Neuron (in vitro differentiated cells): Measurements from ENCODE around the gene ZNF680.
"Not testable (repeated sequence)": the region's sequence is repeated elsewhere in the genome, so short reads cannot be mapped to it uniquely, and the experiment has no call there.

Experiments
- H2AFZ ChIP-seq: one replicate; pipeline ENCODE4 v1.6.1; 2013; ENCODE audit warnings: low read depth, mild to moderate bottlenecking, inconsistent platforms, low read length, moderate library complexity
- H3K27me3 ChIP-seq: one replicate; pipeline ENCODE4 v1.6.1; 2013; ENCODE audit warnings: low read length; ENCODE audit not compliant: insufficient read depth
- H3K36me3 ChIP-seq: one replicate; pipeline ENCODE4 v1.6.1; 2013; ENCODE audit warnings: low read length; ENCODE audit not compliant: insufficient read depth
- H3K4me1 ChIP-seq: one replicate; pipeline ENCODE4 v1.6.1; 2013; ENCODE audit warnings: low read length; ENCODE audit not compliant: insufficient read depth
- H3K4me3 ChIP-seq: 2 replicates; pipeline ENCODE4 v1.5.1; 2013; ENCODE audit warnings: mild to moderate bottlenecking, low read length, moderate library complexity
- H3K9me3 ChIP-seq: one replicate; pipeline ENCODE4 v1.6.1; 2013; ENCODE audit warnings: low read length

ZNF680 gene

DNA sequence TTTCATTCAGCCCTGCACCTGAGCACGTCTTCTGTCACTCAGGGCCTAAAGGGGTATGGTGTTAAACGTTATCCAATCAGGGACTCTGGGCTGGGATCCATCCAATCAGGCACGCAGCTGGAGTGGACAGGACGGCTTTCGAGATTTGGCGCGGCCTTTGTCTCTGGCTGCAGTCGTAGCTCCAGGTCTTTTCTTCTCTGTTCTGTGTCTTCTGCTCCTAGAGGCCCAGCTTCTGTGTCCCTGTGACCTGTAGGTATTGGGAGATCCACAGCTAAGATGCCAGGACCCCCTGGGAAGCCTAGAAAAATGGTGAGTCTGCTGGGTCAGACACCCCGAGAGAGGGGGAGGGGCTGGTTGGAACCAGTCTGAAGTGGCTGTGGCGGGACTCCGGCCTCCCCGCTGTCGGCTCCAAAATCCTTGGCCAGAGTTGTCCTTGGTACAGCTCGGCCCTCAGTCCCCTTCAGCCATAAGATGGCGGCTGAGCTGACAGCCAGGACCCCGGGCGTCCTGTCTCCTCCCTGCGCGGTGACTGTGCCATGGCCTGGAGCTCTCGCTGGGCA lies 11.7 kb upstream of the ZNF680 start:
- Histone ChIP-seq H3K36me3 (no peaks in the 10 kb centered on the region), H3K4me3 (no peak overlapping the region), H3K27me3 (no peaks in the 10 kb centered on the region), H2AFZ (no peak overlapping the region), H3K4me1 (no peaks in the 10 kb centered on the region), H3K9me3 (no peaks in the 10 kb centered on the region)

DNA sequence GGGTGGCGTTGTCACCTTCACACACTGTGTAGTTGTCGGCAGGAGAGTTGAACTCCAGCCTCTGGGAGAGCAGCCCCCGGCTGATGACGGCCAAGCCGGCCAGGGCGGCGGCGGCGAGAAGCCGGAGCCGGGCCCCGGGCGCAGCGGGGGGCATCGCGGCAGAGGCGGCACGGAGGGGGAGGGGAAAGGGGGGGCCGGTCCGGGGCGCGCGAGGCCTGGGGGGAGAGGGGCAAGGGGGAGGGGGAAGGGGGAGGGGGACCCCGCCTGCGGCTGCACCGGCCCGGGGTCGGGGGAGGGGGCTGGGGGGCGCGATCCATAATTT lies 7.4 kb upstream of the ZNF680 start:
- not testable (repeated sequence) for H2AFZ ChIP-seq, H3K36me3 ChIP-seq, H3K27me3 ChIP-seq, H3K4me3 ChIP-seq, H3K4me1 ChIP-seq, H3K9me3 ChIP-seq

DNA sequence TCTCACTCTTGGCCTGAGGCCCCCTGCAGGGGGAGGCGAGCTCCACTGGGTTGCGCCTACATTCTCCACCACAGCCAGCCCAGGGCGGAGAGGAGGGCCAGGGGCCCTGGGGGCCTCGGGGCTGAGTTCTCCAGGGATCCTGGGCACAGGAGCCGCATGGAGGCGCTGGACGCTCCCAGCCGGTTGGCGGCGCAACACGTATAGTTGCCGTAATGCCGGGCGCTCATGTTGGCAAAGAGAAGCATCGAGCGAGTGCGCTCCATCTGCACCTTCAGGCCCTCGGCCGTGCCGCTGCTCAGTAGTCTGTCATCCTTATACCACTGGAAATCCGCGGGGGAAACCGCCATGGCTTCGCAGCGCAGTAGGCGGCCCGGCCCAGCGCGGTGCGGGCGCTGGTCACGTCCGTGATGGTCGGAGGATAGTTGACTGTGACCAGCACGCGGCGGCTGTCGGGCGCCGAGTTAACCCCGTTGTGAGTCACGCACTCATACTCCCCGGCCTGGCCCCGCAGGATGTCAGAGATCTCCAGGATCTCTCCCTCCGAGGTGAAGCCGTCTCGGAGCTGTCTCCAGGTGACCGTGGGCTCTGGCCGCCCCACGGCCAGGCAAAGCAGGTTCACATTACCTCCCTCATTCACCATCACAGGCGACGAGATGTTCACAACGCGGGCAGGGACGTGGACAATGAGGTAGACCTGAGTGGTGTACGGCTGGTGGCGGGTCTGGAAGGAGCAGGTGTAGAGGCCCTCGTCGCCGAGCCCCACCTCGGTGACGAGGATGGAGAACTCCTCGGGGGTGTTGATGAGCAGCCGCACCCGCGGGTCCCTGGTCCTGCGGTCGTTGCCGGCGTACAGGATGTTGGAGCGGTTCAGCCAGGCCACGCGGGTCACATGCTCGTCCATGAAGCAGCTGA lies 6.8 kb upstream of the ZNF680 start:
- H3K9me3 ChIP-seq, H3K4me3 ChIP-seq, H3K27me3 ChIP-seq, H3K36me3 ChIP-seq, H2AFZ ChIP-seq, H3K4me1 ChIP-seq: not testable (repeated sequence)

DNA sequence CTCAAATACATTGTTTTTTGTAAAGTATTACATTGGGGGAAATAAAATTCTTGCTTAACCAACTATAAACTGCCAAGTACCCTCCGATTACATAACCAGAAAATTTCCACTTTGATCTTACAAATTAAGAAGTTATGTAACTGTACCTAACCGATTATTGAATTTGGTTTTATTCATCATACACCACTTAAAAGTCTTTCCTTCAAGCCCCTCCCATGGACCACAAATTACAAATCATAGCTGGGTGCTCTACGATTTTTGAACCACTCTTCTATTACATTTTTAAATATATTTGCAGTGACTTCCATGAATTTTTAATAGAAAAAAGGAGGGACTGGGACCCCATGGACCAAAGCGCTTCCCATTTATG lies 630 bp downstream of the ZNF680 start:
- Histone ChIP-seq H3K9me3 (peaks cover 19% of the 10 kb centered on the region), H3K36me3 (peaks cover 21% of the 10 kb centered on the region), H3K4me3 (peak overlapping the region; percentile 81), H2AFZ (peak overlapping the region; percentile 1), H3K27me3 (no peaks in the 10 kb centered on the region), H3K4me1 (peaks cover 4% of the 10 kb centered on the region)

DNA sequence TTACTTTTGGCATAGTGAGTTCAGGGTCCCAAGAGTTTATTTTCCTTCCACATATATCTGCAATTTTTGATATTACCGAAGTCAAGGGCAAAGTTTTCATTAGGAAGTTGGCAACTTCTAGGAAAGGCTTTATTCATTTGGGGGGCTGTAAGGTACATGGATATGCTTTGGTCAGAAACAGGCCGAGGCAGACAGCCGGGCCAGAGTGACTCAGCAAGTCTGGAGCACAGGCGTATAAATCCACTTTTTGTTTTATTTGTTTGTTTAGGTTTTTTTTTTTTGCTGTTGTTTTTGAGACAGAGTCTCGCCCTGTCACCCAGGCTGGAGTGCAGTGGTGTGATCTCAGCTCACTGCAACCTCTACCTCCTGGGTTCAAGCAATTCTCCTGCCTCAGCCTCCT lies 3.7 kb downstream of the ZNF680 start:
- H3K27me3 ChIP-seq = no peaks in the 10 kb centered on the region
- H3K4me3 ChIP-seq = no peak overlapping the region
- peaks cover 21% of the 10 kb centered on the region for H3K36me3 ChIP-seq
- H3K4me1 ChIP-seq = peaks cover 4% of the 10 kb centered on the region
- no peak overlapping the region for H2AFZ ChIP-seq
- peaks cover 19% of the 10 kb centered on the region for H3K9me3 ChIP-seq

DNA sequence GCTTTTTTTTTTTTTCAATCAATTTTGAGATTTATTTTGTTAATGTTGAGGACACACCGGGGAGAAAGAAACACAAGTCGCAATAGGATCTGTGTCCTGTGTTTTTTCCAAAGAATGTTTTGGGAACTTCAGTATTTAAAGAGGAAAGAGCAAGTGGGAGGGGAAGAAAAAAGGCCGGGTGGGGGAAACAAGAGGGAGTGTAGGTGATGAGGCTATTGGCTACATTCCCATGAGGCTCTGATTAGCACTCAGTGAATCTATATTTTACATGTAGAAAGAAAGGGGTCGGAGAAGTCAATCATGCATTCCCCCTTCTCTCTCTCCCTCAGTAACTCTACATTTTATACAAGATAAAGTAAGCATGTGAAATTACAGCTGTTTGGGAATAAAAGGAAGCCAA lies 4.1 kb downstream of the ZNF680 start:
- H3K36me3 ChIP-seq = peaks cover 21% of the 10 kb centered on the region
- H3K9me3 ChIP-seq = peaks cover 19% of the 10 kb centered on the region
- H2AFZ ChIP-seq = no peak overlapping the region
- no peaks in the 10 kb centered on the region for H3K27me3 ChIP-seq
- peaks cover 4% of the 10 kb centered on the region for H3K4me1 ChIP-seq
- H3K4me3 ChIP-seq = no peak overlapping the region

DNA sequence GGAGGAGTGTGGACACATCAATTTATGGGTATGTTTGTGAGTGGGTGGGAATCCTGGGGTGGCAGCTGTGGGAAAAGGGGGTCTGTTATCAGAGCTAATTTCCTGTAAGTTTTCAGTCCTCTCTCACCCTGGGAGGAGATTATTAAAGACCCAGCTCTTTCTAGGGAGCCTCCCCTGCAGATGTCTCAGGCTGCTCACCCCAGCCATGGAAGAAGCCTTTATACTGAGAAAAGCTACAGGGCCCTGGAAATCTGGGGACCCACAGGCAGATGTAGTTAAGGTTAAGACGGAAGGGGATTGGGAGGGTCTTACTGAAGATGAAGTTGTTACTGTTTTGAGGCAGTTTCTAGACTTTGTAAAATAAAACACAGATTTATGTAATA lies 4.6 kb downstream of the ZNF680 start:
- H3K4me3 ChIP-seq = no peak overlapping the region
- no peak overlapping the region for H2AFZ ChIP-seq
- H3K4me1 ChIP-seq = no peaks in the 10 kb centered on the region
- H3K36me3 ChIP-seq = peaks cover 23% of the 10 kb centered on the region
- H3K9me3 ChIP-seq = peaks cover 21% of the 10 kb centered on the region
- no peaks in the 10 kb centered on the region for H3K27me3 ChIP-seq

DNA sequence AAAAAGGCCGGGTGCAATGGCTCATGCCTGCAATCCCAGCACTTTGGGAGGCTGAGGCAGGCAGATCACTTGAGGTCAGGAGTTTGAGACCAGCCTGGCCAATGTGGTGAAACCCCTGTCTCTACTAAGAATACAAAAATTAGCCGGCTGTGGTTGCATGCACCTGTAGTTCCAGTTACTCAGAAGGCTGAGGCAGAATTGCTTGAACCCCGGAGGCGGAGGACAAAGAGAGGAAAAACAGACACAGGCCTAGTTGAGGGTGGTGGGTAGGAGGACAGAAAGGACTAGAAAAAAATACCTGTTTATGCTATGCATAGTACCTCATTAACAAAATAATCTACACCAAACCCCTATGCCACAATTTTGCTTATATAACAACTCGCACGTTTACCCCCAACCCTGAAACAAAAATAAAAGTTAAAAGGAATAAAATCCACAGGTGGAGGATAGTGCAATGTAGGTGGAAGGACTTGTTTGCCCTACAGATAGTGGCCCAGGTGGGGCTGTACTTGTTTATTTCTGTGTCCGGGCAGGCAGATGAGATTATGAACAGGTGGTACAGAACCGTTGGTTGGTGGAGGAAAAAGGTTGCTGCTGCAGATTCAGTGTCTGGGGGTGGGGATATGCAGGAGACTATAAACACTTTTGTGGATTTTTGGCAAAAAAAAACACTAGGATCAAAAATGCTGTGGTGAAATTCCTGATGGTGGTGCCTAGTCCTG lies 5.1 kb downstream of the ZNF680 start:
- H3K36me3 ChIP-seq = peaks cover 25% of the 10 kb centered on the region
- H3K27me3 ChIP-seq = no peaks in the 10 kb centered on the region
- no peak overlapping the region for H2AFZ ChIP-seq
- no peak overlapping the region for H3K4me3 ChIP-seq
- peaks cover 22% of the 10 kb centered on the region for H3K9me3 ChIP-seq
- H3K4me1 ChIP-seq = no peaks in the 10 kb centered on the region

DNA sequence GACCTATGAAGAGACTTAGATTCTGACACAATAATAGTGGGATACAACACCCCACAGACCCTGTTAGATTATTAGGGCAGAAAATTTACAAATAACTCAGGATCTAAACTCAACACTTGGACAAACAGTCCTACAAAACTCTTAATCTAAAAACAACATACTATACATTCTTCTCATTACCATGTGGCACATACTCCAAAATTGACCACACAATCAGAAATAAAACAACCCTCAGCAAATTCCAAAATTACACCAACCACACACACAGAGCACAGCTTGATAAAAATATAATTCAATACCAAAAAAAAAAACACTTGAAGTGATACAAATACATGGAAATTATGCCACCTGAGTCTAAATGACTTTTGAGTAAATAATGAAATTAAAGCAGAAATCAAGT lies 7.8 kb downstream of the ZNF680 start:
- no peaks in the 10 kb centered on the region for H3K4me1 ChIP-seq
- peaks cover 20% of the 10 kb centered on the region for H3K36me3 ChIP-seq
- H2AFZ ChIP-seq = no peak overlapping the region
- no peak overlapping the region for H3K4me3 ChIP-seq
- H3K9me3 ChIP-seq = peaks cover 25% of the 10 kb centered on the region
- H3K27me3 ChIP-seq = no peaks in the 10 kb centered on the region

DNA sequence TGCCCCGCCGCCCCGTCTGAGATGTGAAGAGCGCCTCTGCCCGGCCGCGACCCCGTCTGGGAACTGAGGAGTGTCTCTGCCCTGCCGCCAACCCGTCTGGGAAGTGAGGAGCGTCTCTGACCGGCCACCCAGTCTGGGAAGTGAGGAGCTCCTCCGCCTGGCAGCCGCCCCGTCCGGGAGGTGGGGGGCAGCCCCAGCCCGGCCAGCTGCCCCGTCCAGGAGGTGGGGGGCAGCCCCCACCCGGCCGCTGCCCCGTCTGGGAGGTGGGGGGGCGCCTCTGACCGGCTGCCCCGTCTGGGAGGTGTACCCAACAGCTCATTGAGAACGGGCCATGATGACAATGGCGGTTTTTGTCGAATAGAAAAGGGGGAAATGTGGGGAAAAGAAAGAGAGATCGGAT lies 8.7 kb downstream of the ZNF680 start:
- not testable (repeated sequence) for H3K27me3 ChIP-seq
- Histone ChIP-seq H3K36me3 (peaks cover 26% of the 10 kb centered on the region), H3K9me3 (peaks cover 32% of the 10 kb centered on the region)

DNA sequence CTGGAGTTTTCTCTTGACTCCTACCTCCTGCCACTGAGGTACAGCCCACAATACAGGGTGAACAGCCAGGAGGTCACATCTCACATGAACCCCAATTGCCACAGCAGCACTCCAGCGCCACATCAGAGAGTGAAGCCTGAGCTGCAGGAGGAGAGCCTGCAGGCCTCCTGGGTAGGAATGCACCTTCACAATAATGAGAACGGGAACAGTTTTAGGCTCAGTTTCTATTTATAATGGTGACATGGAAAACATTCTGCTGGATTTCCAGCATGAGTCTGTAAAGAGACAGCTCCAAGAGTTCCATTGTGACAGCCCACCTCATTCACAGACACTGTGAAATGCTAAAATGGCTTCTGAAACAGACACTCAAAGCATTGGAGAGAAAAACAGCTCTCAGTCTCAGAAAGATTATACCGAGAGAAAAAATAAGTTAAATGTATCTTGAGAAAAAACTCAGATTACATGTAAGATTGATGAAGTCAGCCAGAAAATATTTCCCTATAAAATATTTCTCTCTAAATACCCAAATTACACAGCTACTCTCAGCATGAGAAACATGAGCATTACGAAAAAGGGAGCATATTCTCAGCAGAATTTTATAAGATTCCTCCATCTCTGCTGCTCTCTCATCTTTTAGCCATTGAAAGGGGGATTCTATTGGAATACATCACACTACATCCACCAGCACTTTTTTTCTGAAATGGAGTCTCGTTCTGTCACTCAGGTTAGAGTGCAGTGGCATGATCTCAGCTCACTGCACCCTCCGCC lies 11.3 kb downstream of the ZNF680 start:
- Histone ChIP-seq H3K27me3 (no peaks in the 10 kb centered on the region), H3K9me3 (peaks cover 34% of the 10 kb centered on the region), H2AFZ (no peak overlapping the region), H3K4me1 (no peaks in the 10 kb centered on the region), H3K36me3 (peaks cover 34% of the 10 kb centered on the region), H3K4me3 (no peak overlapping the region)

More for the DNA sequence above, 8.7 kb downstream of the ZNF680 start:
- not testable (repeated sequence) for H2AFZ ChIP-seq, H3K4me3 ChIP-seq, H3K4me1 ChIP-seq

DNA sequence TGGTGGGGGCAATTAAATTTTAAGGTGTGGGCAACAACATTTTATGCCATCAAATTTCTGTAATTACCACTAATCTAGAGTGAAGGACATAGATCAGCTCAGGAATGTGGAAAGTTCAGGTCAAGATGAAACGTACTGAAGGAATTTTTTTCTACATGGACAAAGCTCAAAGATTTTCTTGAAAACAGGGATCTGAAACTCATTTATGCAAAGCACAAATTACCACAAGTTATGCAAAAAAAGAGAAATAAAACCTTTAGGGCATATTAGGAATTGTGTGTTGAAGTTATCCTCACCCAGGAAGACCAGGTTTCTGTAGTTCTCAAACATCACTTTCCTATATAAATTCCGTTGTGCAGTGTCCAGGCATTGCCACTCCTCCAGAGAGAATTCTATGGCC lies 18.9 kb downstream of the ZNF680 start:
- Histone ChIP-seq H3K4me1 (no peaks in the 10 kb centered on the region), H3K36me3 (peaks cover 51% of the 10 kb centered on the region), H2AFZ (no peak overlapping the region), H3K27me3 (no peaks in the 10 kb centered on the region), H3K9me3 (peaks cover 29% of the 10 kb centered on the region), H3K4me3 (no peak overlapping the region)
